Prostate gland (tissue), 2 donors: Measurements from ENCODE around the gene LRRC8B. TPM values are rescaled to one million over a fixed set of nuclear protein-coding genes. Genes with fewer than 3 reads are reported as not detected.

ENCODE experiments used
- DNase-seq: peaks from one replicate; pipeline ENCODE4 v3.0.0-alpha.2; 2019; ENCODE audit warnings: low spot score
- H3K27ac ChIP-seq, 2 donors: fragments of 200-600 bp; sonication (generic); 2 replicates each; pipeline ENCODE4 v1.5.1; 2017 to 2019
- H3K27me3 ChIP-seq: fragments of 200-600 bp; sonication (generic); replicated peaks from 2 replicates; pipeline ENCODE4 v1.5.1; 2019; ENCODE audit not compliant: insufficient read depth
- H3K36me3 ChIP-seq, 2 donors: fragments of 200-600 bp; sonication (generic); 1 replicate in 1 of 2; 2 replicates in 1 of 2; pipeline versions ENCODE4 v1.5.1 to v1.8.1; 2017 to 2019
- H3K4me1 ChIP-seq: fragments of 200-600 bp; sonication (generic); replicated peaks from 2 replicates; pipeline ENCODE4 v1.5.1; 2019
- H3K4me3 ChIP-seq, 2 donors: fragments of 200-600 bp; sonication (generic); 2 replicates each; pipeline ENCODE4 v1.5.1; 2017 to 2019
- H3K9me3 ChIP-seq: fragments of 200-600 bp; sonication (generic); 2 replicates; pipeline ENCODE4 v1.5.1; 2017
- CTCF ChIP-seq, 4 experiments: fragments of 200-600 bp in 2 of 4; fragments of 450-650 bp in 2 of 4; sonication (generic) in 2 of 4; IDR thresholded peaks; 1 replicate in 3 of 4; 2 replicates in 1 of 4; pipeline ENCODE4 v1.5.1; 2016 to 2019; ENCODE audit warnings: antibody characterized with exemption in 4 of 4, mild to moderate bottlenecking in 2 of 4, moderate library complexity in 2 of 4
- POLR2A ChIP-seq: fragments of 450-650 bp; IDR thresholded peaks from one replicate; pipeline ENCODE4 v1.6.1; 2016; ENCODE audit warnings: antibody characterized with exemption, mild to moderate bottlenecking
- POLR2AphosphoS5 ChIP-seq: sonication (generic); formaldehyde crosslinking; IDR thresholded peaks from one replicate; pipeline ENCODE4 v1.6.1; 2017; ENCODE audit warnings: antibody characterized with exemption
- WGBS: methylation state at CpG from one replicate; pipeline ENCODE4 v1.1.5; 2018; 5-methylcytosine and 5-hydroxymethylcytosine counted together
- intact Hi-C: fragments of 100-400 bp; cut with DNase I; formaldehyde crosslinking; loops from one replicate; pipeline ENCODE4 v1.14.2; 2022
- total RNA-seq, 2 donors: library from RNA; depleted of rRNA; stranded (reverse); fragments of >200 nt; gene quantifications; one replicate each; pipeline ENCODE4 v1.1.0, GENCODE V29; 2016

Gene LRRC8B
- total RNA-seq, 2 donors from 2014 or later: 13.9 to 25.6 TPM

GRCh38 chr1:89632657-89633247 is 108.1 kb downstream of the LRRC8B start, which contains the start of gene LRRC8C:
LRRC8C (plus strand) TSS chr1:89633120; CDS start chr1:89686474, 53,354 bp downstream.
- intact Hi-C loops: no loop called here
- Histone ChIP-seq H3K36me3 (no peaks in the 10 kb centered on the region), H3K27me3 (no peaks in the 10 kb centered on the region), H3K27ac (peak within 1 kb of the TSS; percentile 69 to 74), H3K9me3 (no peaks in the 10 kb centered on the region), H3K4me1 (no peaks in the 10 kb centered on the region), H3K4me3 (peak within 1 kb of the TSS; percentile 64 to 69)
- WGBS: under 1% methylated on average over 73 of the region's 76 CpGs
- peak; percentile 61 for DNase-seq
- no peak for TF ChIP-seq POLR2AphosphoS5
- TF ChIP-seq CTCF (IDR thresholded peaks at IDR 0.05): peak in 3 of 4 experiments; percentile 30 to 73 (median 43)
- TF ChIP-seq POLR2A: peak; percentile 18

GRCh38 chr1:89633248-89633799 is 108.7 kb downstream of the LRRC8B start:
- TF ChIP-seq POLR2A (peak; percentile 9), POLR2AphosphoS5 (no peak), CTCF (IDR thresholded peaks at IDR 0.05) (no peak)

GRCh38 chr1:89633800-89634625 is 109.4 kb downstream of the LRRC8B start:
- DNase-seq: no peak
- H3K9me3 ChIP-seq: no peaks in the 10 kb centered on the region

More at GRCh38 chr1:89633248-89633799, 108.7 kb downstream of the LRRC8B start:
- Histone ChIP-seq H3K9me3 (no peaks in the 10 kb centered on the region), H3K27me3 (no peaks in the 10 kb centered on the region), H3K27ac (peak overlapping the region; percentile 69 to 74), H3K4me1 (no peaks in the 10 kb centered on the region), H3K4me3 (peak overlapping the region; percentile 64 to 69), H3K36me3 (no peaks in the 10 kb centered on the region)
- under 1% methylated on average over 43 of the region's 57 CpGs for WGBS
- DNase-seq: peak; percentile 29
- intact Hi-C loops: no loop called here

More at GRCh38 chr1:89633800-89634625, 109.4 kb downstream of the LRRC8B start:
- Histone ChIP-seq H3K4me3 (peak overlapping the region; percentile 64 to 69), H3K27ac (peak overlapping the region; percentile 69 to 74), H3K36me3 (no peaks in the 10 kb centered on the region), H3K4me1 (no peaks in the 10 kb centered on the region), H3K27me3 (no peaks in the 10 kb centered on the region)
- TF ChIP-seq POLR2A (no peak), POLR2AphosphoS5 (no peak), CTCF (IDR thresholded peaks at IDR 0.05) (no peak)
- intact Hi-C loops: no loop called here
- 10% methylated on average over 32 of the region's 32 CpGs for WGBS
